ENCODE results near the gene GNG7.
"Not testable (repeated sequence)": the region's sequence is repeated elsewhere in the genome, so short reads cannot be mapped to it uniquely, and the experiment has no call there.

Gene GNG7

GRCh38 chr19:2590630-2591399 is 111.7 kb downstream of the GNG7 start:
- DNase-seq (ENCODE audit: low read depth), result no peak
- H3K4me3 ChIP-seq (ENCODE audit: low read depth, low read length), result no peak overlapping the region

- no peak for DNase-seq (ENCODE audit: low read depth)
- H3K4me3 ChIP-seq (ENCODE audit: low read depth, low read length), result no peak overlapping the region
Observed at GRCh38 chr19:2589441-2589840, 113.1 kb downstream of the GNG7 start.

GRCh38 chr19:2588081-2588777 is 114.3 kb downstream of the GNG7 start:
- no peak overlapping the region for H3K4me3 ChIP-seq (ENCODE audit: low read depth, low read length)
- peak; percentile 48 for DNase-seq (ENCODE audit: low read depth)

- no peak for DNase-seq (ENCODE audit: low read depth)
- H3K4me3 ChIP-seq (ENCODE audit: low read depth, low read length), result no peak overlapping the region
Observed at GRCh38 chr19:2587001-2587719, 115.3 kb downstream of the GNG7 start.

- no peak for DNase-seq (ENCODE audit: low read depth)
- no peak overlapping the region for H3K4me3 ChIP-seq (ENCODE audit: low read depth, low read length)
Observed at GRCh38 chr19:2586196-2586595, 116.3 kb downstream of the GNG7 start.

GRCh38 chr19:2584002-2584401 is 118.5 kb downstream of the GNG7 start:
- H3K4me3 ChIP-seq (ENCODE audit: low read depth, low read length), result no peak overlapping the region
- DNase-seq (ENCODE audit: low read depth), result no peak

- H3K4me3 ChIP-seq (ENCODE audit: low read depth, low read length), result no peak overlapping the region
- no peak for DNase-seq (ENCODE audit: low read depth)
Observed at GRCh38 chr19:2582984-2583956, 119.2 kb downstream of the GNG7 start.

GRCh38 chr19:2580396-2580795 is 122.1 kb downstream of the GNG7 start:
- DNase-seq (ENCODE audit: low read depth), result not testable (repeated sequence)

GRCh38 chr19:2579678-2580280 is 122.7 kb downstream of the GNG7 start:
- H3K4me3 ChIP-seq (ENCODE audit: low read depth, low read length), result peak overlapping the region; percentile 54
- no peak for DNase-seq (ENCODE audit: low read depth)

More at GRCh38 chr19:2580396-2580795, 122.1 kb downstream of the GNG7 start:
- not testable (repeated sequence) for H3K4me3 ChIP-seq (ENCODE audit: low read depth, low read length)

- peak overlapping the region; percentile 54 for H3K4me3 ChIP-seq (ENCODE audit: low read depth, low read length)
- peak; percentile 60 for DNase-seq (ENCODE audit: low read depth)
Observed at GRCh38 chr19:2578901-2579677, 123.4 kb downstream of the GNG7 start.

GRCh38 chr19:2578391-2578890 is 124.1 kb downstream of the GNG7 start:
- no peak for DNase-seq (ENCODE audit: low read depth)
- H3K4me3 ChIP-seq (ENCODE audit: low read depth, low read length), result peak overlapping the region; percentile 54

GRCh38 chr19:2577722-2578335 is 124.7 kb downstream of the GNG7 start:
- DNase-seq (ENCODE audit: low read depth), result no peak
- H3K4me3 ChIP-seq (ENCODE audit: low read depth, low read length), result no peak overlapping the region

GRCh38 chr19:2575734-2576481 is 126.6 kb downstream of the GNG7 start:
- peak; percentile 91 for DNase-seq (ENCODE audit: low read depth)
- H3K4me3 ChIP-seq (ENCODE audit: low read depth, low read length), result no peak overlapping the region

- H3K4me3 ChIP-seq (ENCODE audit: low read depth, low read length), result no peak overlapping the region
- no peak for DNase-seq (ENCODE audit: low read depth)
Observed at GRCh38 chr19:2574971-2575630, 127.4 kb downstream of the GNG7 start.

- no peak overlapping the region for H3K4me3 ChIP-seq (ENCODE audit: low read depth, low read length)
- no peak for DNase-seq (ENCODE audit: low read depth)
Observed at GRCh38 chr19:2574478-2574931, 128.0 kb downstream of the GNG7 start.

- no peak for DNase-seq (ENCODE audit: low read depth)
- no peak overlapping the region for H3K4me3 ChIP-seq (ENCODE audit: low read depth, low read length)
Observed at GRCh38 chr19:2573916-2574315, 128.6 kb downstream of the GNG7 start.

All from skeletal muscle cell (primary cell).